IPS-18a (cell line): Measurements from ENCODE around the gene GUSB.

Experiments used
- H3K27ac ChIP-seq: one replicate; pipeline ENCODE4 v1.5.1; 2013; ENCODE audit warnings: low read length
- H3K27me3 ChIP-seq: one replicate; pipeline ENCODE4 v1.6.1; 2013; ENCODE audit warnings: mild to moderate bottlenecking, low read length; ENCODE audit not compliant: control insufficient read depth, insufficient read depth
- H3K36me3 ChIP-seq: one replicate; pipeline ENCODE4 v1.6.1; 2013; ENCODE audit warnings: low read depth, low read length; ENCODE audit not compliant: control insufficient read depth
- H3K4me1 ChIP-seq: one replicate; pipeline ENCODE4 v1.6.1; 2013; ENCODE audit warnings: low read depth, low read length; ENCODE audit not compliant: control insufficient read depth
- H3K4me3 ChIP-seq: one replicate; pipeline ENCODE4 v1.5.1; 2013; ENCODE audit warnings: low read length
- H3K9ac ChIP-seq: one replicate; pipeline ENCODE4 v1.6.1; 2013; ENCODE audit warnings: mild to moderate bottlenecking, low read length, moderate library complexity
- H3K9me3 ChIP-seq: one replicate; pipeline ENCODE4 v1.6.1; 2013; ENCODE audit warnings: low read depth, low read length; ENCODE audit not compliant: control insufficient read depth

The GUSB gene

GRCh38 chr7:65923316-65923715 is 58.7 kb downstream of the GUSB start:
- Histone ChIP-seq H3K9ac (no peak overlapping the region), H3K36me3 (no peaks in the 10 kb centered on the region), H3K9me3 (no peaks in the 10 kb centered on the region), H3K4me1 (no peaks in the 10 kb centered on the region), H3K4me3 (no peak overlapping the region), H3K27me3 (no peaks in the 10 kb centered on the region), H3K27ac (no peak overlapping the region)

- Histone ChIP-seq H3K27ac (no peak overlapping the region), H3K4me3 (no peak overlapping the region), H3K4me1 (no peaks in the 10 kb centered on the region), H3K9ac (no peak overlapping the region), H3K9me3 (no peaks in the 10 kb centered on the region), H3K36me3 (no peaks in the 10 kb centered on the region), H3K27me3 (no peaks in the 10 kb centered on the region)
Measured at GRCh38 chr7:65915921-65916657, 65.9 kb downstream of the GUSB start.

DNA sequence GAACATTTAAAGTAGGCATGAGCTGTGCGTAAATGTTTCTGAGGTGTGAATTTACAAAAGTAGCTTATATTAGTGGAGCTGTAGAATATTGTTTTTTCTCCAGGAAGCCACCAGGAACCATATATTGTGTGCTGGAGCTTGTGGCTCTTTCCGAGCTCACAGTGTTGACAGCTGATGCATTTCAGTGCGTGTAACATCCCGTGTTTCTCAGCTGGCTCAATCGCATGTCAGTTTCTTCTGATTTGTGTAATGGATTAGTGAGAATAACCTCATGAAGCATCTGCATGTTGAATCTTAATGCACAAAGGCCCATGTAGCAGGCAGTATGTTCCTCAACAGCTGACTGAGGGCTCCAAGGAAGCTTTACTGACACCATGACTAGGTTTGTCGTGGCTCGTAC is 69.8 kb downstream of the GUSB start:
- H3K27ac ChIP-seq: no peak overlapping the region
- H3K36me3 ChIP-seq: no peaks in the 10 kb centered on the region
- no peak overlapping the region for H3K9ac ChIP-seq
- no peaks in the 10 kb centered on the region for H3K27me3 ChIP-seq
- H3K4me1 ChIP-seq: peaks cover 6% of the 10 kb centered on the region
- no peaks in the 10 kb centered on the region for H3K9me3 ChIP-seq
- no peak overlapping the region for H3K4me3 ChIP-seq
